Mammary epithelial cell (primary cell): ENCODE data around the gene NEK4.

Source experiments
- CTCF ChIP-seq, 2 donors: IDR thresholded peaks in 1 of 2; conservative IDR thresholded peaks in 1 of 2; 2 replicates each; pipeline ENCODE4 v1.5.1; 2011 to 2012; ENCODE audit warnings: inconsistent platforms in 2 of 2, low read length in 2 of 2, mild to moderate bottlenecking in 2 of 2, control low read depth in 1 of 2, low read depth in 1 of 2; ENCODE audit not compliant: insufficient read depth in 1 of 2; ENCODE audit errors: extremely low read depth in 1 of 2
- EZH2 ChIP-seq: IDR thresholded peaks from 2 replicates; pipeline ENCODE4 v1.6.1; 2012; ENCODE audit warnings: low read length, inconsistent platforms, borderline replicate concordance

- TF ChIP-seq CTCF (conservative IDR thresholded peaks at IDR 0.05 in 1 of 2, IDR thresholded peaks at IDR 0.05 in 1 of 2; ENCODE audit: extremely low read depth in 1 of 2, insufficient read depth in 1 of 2, low read depth in 1 of 2, low read length in 2 of 2) (no peak), EZH2 (no peak)
Observed at GRCh38 chr3:52663098-52663497, 107.6 kb downstream of the NEK4 start.
